ENCODE data around the gene ASCL2.
"Not testable (repeated sequence)": the region's sequence is repeated elsewhere in the genome, so short reads cannot be mapped to it uniquely, and the experiment has no call there.

Gene ASCL2

DNA sequence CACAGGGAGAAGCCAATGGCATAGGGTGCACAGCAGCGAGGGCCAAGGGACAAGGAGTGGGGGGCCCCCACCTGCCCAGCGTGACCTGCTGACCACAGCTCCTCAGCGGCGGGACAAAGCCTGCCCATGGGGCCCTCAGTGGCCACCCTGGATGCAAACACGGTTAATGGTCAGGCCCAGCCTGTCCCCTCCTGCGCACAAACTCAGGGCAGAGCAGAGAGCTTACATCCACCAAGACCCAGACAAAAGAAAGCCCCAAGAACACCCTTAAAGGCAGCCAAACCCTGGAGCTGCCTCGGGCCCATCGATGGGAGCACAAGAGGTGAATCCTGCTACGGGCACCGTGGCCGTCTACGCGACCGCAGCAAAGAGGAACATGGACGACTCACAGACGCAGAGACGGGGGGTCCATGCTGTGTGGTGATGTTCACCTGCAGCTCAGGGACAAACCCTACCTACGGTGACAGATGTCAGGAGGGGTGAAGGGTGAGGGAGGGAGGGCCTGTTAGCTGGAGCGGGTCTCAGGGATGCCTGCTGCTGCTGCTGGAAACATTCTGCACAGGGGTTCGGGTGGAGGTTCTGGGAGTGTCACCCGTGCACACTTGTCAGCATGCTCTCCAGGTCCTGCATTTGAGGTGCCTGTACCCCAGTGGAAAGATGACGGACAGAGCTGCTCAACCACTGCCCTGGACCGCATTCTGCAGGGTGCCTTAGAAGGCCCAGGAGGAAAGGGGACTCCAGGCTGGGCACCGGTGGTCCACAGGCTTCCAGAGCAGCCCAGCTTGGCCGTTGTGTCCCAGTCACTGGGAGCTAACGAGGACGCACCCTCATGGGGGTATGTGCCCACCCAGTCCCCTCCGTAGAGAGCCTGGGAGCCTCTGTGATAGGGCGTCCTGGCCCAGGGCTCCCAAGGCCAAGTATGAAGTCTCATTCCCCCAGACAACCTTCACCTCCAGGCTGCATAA is 11.6 kb downstream of the ASCL2 start:
- DNase-seq, result no peak

DNA sequence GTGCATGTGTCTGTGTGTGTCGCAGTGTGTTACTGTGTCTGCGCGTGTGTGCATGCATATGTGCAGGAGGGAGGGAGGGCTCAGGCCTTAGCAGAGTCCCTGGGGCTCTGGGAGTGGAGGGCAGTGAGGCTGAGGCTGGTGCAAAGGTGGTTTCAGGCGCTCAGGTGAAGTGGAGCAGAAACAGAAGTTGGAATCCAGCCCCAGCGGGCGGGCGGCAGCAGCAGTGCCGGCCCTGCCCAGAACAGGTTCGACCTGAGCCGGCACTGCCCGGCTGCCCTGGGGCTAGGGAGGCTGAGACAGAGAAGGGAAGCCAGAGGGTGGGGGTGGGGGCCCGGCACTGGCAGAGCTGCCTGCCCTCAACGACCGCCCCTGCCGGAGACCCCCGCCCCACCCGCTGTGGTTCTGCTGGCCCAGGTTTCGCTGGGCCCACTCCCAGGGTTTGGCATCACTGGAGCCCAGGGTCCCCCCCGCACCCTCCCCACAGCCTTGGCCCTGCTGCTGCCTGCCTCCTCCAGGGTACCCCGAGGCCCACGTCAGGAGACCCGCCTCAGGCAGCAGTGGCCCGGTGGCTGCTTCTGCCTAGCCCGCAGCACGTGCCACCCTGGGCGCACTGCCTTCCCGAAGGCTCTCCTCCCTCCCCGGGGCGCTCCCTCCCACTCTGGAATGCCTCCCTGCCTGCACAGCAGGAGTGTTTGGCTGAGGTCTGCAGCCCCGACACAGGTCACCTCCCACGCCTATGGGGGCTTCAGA is 13.3 kb downstream of the ASCL2 start:
- no peak for DNase-seq

- DNase-seq, result no peak
These were observed 14.0 kb downstream of the ASCL2 start for GRCh38 chr11:2256293-2256913.

- no peak for DNase-seq
These were observed 18.4 kb downstream of the ASCL2 start for GRCh38 chr11:2252018-2252417.

DNA sequence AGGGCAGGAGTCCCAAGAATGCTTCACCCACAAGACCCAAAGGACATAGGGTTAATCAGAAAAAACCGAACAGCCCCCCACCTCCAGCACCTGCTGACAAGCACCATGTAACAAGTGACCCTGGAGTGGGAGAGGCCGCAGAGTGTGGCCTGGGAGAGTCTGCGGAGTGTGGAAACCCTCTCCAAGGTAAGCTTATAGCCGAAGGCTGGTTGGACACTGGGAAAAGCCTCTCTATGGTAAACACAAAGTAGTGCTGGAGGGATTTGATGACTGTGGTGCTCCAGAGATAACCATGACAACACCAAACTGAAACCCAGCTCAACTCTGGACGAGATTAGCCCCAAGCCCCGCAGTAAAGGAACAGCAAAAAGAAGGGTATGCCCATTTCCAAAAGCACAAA is 19.2 kb downstream of the ASCL2 start:
- no peak for DNase-seq

GRCh38 chr11:2250485-2250884 is 19.9 kb downstream of the ASCL2 start:
- no peak for DNase-seq

DNA sequence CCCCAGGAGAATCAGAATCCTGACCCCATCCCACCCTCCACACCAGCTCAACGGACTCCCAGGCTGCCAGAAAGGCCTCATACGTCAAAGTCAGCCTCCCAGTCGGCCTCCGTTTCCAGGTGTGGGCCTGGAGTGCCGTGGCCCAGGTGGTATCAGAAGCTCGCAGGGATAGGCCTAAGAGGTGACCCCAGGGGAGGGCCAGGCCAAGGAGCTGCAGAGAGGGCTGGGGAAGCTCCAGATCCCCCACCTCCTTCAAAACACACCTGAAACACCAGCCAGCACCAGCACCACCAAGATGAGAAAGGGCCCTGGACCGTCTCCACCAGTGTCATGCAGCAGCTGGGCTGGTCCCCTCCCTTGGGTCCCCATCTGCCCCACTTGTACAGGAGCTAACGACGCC is 20.3 kb downstream of the ASCL2 start:
- DNase-seq, result no peak

GRCh38 chr11:2249189-2249916 is 21.0 kb downstream of the ASCL2 start:
- DNase-seq, result no peak

DNA sequence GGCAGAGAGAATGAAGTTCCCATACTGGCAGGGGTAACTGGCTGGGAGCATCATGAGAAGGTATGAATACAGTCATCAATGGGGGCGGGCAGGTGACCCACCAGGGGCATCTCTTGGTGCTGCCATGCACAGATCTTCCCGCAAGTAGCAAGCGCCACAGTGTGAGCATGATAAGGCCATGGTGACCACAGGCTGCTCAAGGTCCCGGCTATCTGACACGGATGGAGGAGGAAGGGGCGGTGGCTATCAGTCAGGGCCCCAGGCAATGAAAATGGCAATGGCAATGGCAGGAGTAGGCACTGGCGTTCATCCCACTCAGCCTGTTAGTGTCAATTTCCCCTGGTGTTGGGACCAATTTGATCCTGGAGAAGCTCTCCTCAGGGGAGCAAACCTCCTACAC is 21.6 kb downstream of the ASCL2 start:
- DNase-seq, result no peak

- no peak for DNase-seq
These were observed 22.1 kb downstream of the ASCL2 start for GRCh38 chr11:2248242-2248641.

GRCh38 chr11:2247496-2247895 is 22.9 kb downstream of the ASCL2 start:
- DNase-seq, result no peak

DNA sequence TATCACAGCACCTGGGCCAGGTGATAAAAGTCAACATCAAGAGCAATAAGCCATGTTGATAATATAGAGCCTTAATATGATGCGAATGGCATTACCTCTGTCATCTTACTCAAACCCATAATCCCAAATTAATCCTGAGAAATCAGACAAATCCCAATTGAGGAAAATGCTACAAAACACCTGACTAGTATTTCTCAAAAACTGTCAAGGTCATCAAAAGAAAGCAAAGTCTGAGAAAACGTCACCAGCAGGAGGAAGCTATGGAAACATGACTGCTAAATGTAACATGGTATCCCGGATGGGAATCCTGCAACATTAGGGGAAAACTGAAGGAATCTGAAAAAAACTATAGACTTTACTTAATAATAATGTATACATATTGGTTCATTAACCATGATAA is 29.6 kb downstream of the ASCL2 start:
- no peak for DNase-seq

GRCh38 chr11:2237457-2238238 is 32.7 kb downstream of the ASCL2 start:
- DNase-seq, result no peak

GRCh38 chr11:2236381-2237134 is 33.8 kb downstream of the ASCL2 start:
- not testable (repeated sequence) for DNase-seq

- DNase-seq, result no peak
These were observed 34.6 kb downstream of the ASCL2 start for GRCh38 chr11:2235588-2236326.

DNA sequence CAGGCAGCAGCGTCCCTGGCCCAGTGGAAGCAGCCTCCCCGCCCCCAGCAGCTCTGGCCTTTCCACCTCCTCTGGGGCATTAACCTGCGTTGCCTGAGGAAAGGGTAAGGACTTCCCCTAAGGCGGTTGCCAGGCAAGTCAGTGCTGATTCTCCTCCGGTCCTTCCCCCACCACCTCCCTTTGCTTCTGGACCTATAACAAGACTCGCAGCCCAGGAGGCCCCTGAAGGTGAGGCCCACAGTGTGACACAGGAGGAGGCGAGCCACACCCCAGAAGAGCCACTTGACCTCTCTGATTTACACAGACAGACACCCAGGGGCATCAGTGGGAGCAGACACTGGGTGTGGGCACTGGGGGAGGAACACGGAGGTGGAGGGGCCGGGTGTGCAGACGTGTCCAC is 35.4 kb downstream of the ASCL2 start:
- no peak for DNase-seq

DNA sequence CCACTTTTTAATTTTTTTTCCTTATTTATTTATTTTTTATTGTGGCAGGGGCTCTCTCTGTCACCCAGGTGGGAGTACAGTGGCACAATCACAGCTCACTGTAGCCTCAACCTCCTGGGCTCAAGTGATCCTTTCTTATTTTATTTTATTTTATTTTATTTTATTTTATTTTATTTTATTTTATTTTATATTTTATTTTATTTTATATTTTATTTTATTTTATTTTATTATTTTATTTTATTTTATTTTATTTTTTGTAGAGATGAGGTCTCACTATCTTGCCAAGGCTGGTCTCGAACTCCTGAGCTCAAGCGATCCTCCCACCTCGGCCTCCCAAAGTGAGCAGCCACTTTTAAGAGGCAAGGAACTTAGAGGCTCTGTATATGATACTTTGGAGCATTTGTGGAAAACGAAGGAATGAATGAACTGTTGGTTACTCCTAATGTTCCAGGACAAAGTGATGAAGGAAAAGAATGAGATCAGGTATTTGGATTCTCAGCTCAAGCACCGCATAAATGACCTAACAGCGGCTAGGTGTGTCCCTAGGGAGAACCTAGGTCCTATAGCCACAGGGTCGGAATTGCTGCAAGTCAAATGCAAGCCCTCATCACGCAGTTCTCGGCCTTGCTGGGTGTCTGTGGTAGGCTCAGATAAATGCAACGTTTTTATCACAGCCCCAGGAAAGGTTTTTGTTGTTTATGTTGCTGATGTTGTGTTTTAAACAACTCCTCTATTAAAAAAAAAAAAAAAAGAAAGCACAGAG is 36.5 kb downstream of the ASCL2 start:
- DNase-seq, result no peak

GRCh38 chr11:2229713-2230297 is 40.6 kb downstream of the ASCL2 start:
- DNase-seq, result no peak

GRCh38 chr11:2224254-2224653 is 46.1 kb downstream of the ASCL2 start:
- DNase-seq, result no peak

All from right hindlimb (tissue), 1 donor.